Measurements from ENCODE around the gene SFTA2.

The SFTA2 gene

GRCh38 chr6:30891816-30892538 lies 40.0 kb downstream of the SFTA2 start:
- DNase-seq (ENCODE audit: low read depth in 2 of 2, low spot score in 1 of 2), result no peak

- DNase-seq (ENCODE audit: low read depth in 2 of 2, low spot score in 1 of 2), result no peak
These were observed 40.6 kb downstream of the SFTA2 start for GRCh38 chr6:30891450-30891723.

GRCh38 chr6:30890646-30891449 lies 41.1 kb downstream of the SFTA2 start:
- no peak for DNase-seq (ENCODE audit: low read depth in 2 of 2, low spot score in 1 of 2)

GRCh38 chr6:30889921-30890645 lies 41.9 kb downstream of the SFTA2 start:
- no peak for DNase-seq (ENCODE audit: low read depth in 2 of 2, low spot score in 1 of 2)

GRCh38 chr6:30889496-30889885 lies 42.5 kb downstream of the SFTA2 start:
- DNase-seq (ENCODE audit: low read depth in 2 of 2, low spot score in 1 of 2), result no peak

GRCh38 chr6:30888816-30889495 lies 43.0 kb downstream of the SFTA2 start:
- no peak for DNase-seq (ENCODE audit: low read depth in 2 of 2, low spot score in 1 of 2)

GRCh38 chr6:30887901-30888815 lies 43.8 kb downstream of the SFTA2 start:
- DNase-seq (ENCODE audit: low read depth in 2 of 2, low spot score in 1 of 2), result no peak

GRCh38 chr6:30886897-30887255 lies 45.1 kb downstream of the SFTA2 start:
- DNase-seq (ENCODE audit: low read depth in 2 of 2, low spot score in 1 of 2), result no peak

GRCh38 chr6:30885999-30886896 lies 45.7 kb downstream of the SFTA2 start:
- no peak for DNase-seq (ENCODE audit: low read depth in 2 of 2, low spot score in 1 of 2)

GRCh38 chr6:30885481-30885998 lies 46.4 kb downstream of the SFTA2 start:
- no peak for DNase-seq (ENCODE audit: low read depth in 2 of 2, low spot score in 1 of 2)

- no peak for DNase-seq (ENCODE audit: low read depth in 2 of 2, low spot score in 1 of 2)
These were observed 47.2 kb downstream of the SFTA2 start for GRCh38 chr6:30884521-30885480.

GRCh38 chr6:30883685-30884520 lies 48.1 kb downstream of the SFTA2 start, which contains the start of gene DDR1:
Gene DDR1, plus strand, starts transcription at chr6:30884519. Its CDS starts 4,211 bp downstream, at chr6:30888730.
- no peak for DNase-seq (ENCODE audit: low read depth in 2 of 2, low spot score in 1 of 2)

- DNase-seq (ENCODE audit: low read depth in 2 of 2, low spot score in 1 of 2), result no peak
These were observed 48.9 kb downstream of the SFTA2 start for GRCh38 chr6:30882759-30883684.

- DNase-seq (ENCODE audit: low read depth in 2 of 2, low spot score in 1 of 2), result no peak
These were observed 49.7 kb downstream of the SFTA2 start for GRCh38 chr6:30882204-30882758.

GRCh38 chr6:30881392-30882203 lies 50.4 kb downstream of the SFTA2 start:
- DNase-seq (ENCODE audit: low read depth in 2 of 2, low spot score in 1 of 2), result no peak
